PC-9 (cell line): ENCODE measurements around the gene SH3RF2. TPM values are rescaled to one million over a fixed set of nuclear protein-coding genes. Genes with fewer than 3 reads are reported as not detected.
A peak's percentile ranks its signal among the peaks of the same experiment; 100 is the strongest.

Experiments used
- BruUV-seq: library from RNA; stranded (reverse); fragments of 400-500 nt; replicated peaks from 2 replicates; lab custom pipeline; 2021; lab: Mats Ljungman, UMichigan
- CTCF ChIA-PET: fragments of 300-600 bp; sonication (Branson Sonifier 250); formaldehyde crosslinking; loops from one replicate; lab custom pipeline; 2022; ENCODE audit warnings: antibody characterized with exemption; lab: Charles Lee
- POLR2A ChIA-PET: fragments of 300-600 bp; sonication (Branson Sonifier 250); formaldehyde crosslinking; loops from one replicate; lab custom pipeline; 2022; ENCODE audit warnings: antibody characterized with exemption; ENCODE audit not compliant: unreplicated experiment; lab: Charles Lee
- DNase-seq, 2 experiments: peaks; one replicate each; pipeline versions ENCODE4 v3.0.0 to v3.0.0-alpha.2; 2015 to 2022; ENCODE audit warnings: mixed read lengths in 1 of 2
- H2AFZ ChIP-seq: fragments of 200-600 bp; sonication (generic); 2 replicates; pipeline ENCODE4 v1.8.1; 2017; ENCODE audit warnings: antibody characterized with exemption
- H3F3A ChIP-seq: fragments of 200-600 bp; sonication (generic); 2 replicates; pipeline ENCODE4 v1.8.1; 2017; ENCODE audit warnings: antibody characterized with exemption, mild to moderate bottlenecking, low read depth; ENCODE audit not compliant: insufficient read depth
- H3K27ac ChIP-seq: fragments of 200-600 bp; sonication (generic); 2 replicates; pipeline ENCODE4 v1.6.1; 2016; ENCODE audit warnings: mixed run types
- H3K27me3 ChIP-seq: fragments of 200-600 bp; sonication (generic); 2 replicates; pipeline ENCODE4 v1.6.1; 2016; ENCODE audit warnings: low read depth, mixed run types; ENCODE audit not compliant: insufficient read depth
- H3K36me3 ChIP-seq: fragments of 200-600 bp; sonication (generic); 2 replicates; pipeline ENCODE4 v1.6.1; 2016; ENCODE audit warnings: low read depth, mixed run types
- H3K4me1 ChIP-seq: fragments of 200-600 bp; sonication (generic); replicated peaks from 2 replicates; pipeline ENCODE4 v1.6.1; 2016; ENCODE audit warnings: mixed run types; ENCODE audit not compliant: insufficient read depth
- H3K4me2 ChIP-seq: fragments of 200-600 bp; sonication (generic); 2 replicates; pipeline ENCODE4 v1.6.1; 2017; ENCODE audit warnings: mixed run types
- H3K4me3 ChIP-seq: fragments of 200-600 bp; sonication (generic); 2 replicates; pipeline ENCODE4 v1.6.1; 2016; ENCODE audit warnings: mixed run types
- H3K79me2 ChIP-seq: fragments of 200-600 bp; sonication (generic); 2 replicates; pipeline ENCODE4 v1.6.1; 2017; ENCODE audit warnings: low read depth, mixed run types
- H3K9me2 ChIP-seq: fragments of 200-600 bp; sonication (generic); 2 replicates; pipeline ENCODE4 v1.8.1; 2017; ENCODE audit warnings: mild to moderate bottlenecking; ENCODE audit not compliant: insufficient read depth
- H3K9me3 ChIP-seq: fragments of 200-600 bp; sonication (generic); 2 replicates; pipeline ENCODE4 v1.8.1; 2016; ENCODE audit warnings: low read depth; ENCODE audit not compliant: insufficient read depth
- H4K20me1 ChIP-seq: fragments of 200-600 bp; sonication (generic); 2 replicates; pipeline ENCODE4 v1.8.1; 2017; ENCODE audit not compliant: insufficient read depth
- CTCF ChIP-seq: fragments of 200-600 bp; sonication (generic); conservative IDR thresholded peaks from 2 replicates; pipeline ENCODE4 v1.6.1; 2017; ENCODE audit warnings: mixed run types, antibody characterized with exemption, mild to moderate bottlenecking, moderate library complexity
- EZH2 ChIP-seq: fragments of 200-600 bp; sonication (generic); IDR thresholded peaks from 2 replicates; pipeline ENCODE4 v1.8.0; 2017; ENCODE audit warnings: antibody characterized with exemption, low read depth
- intact Hi-C: fragments of 100-400 bp; cut with micrococcal nuclease; formaldehyde crosslinking; loops from one replicate; pipeline ENCODE4 v1.10.0; 2022; ENCODE audit not compliant: unreplicated experiment
- total RNA-seq: library from RNA; stranded (reverse); gene quantifications from 2 replicates; pipeline ENCODE4 v1.2.3, GENCODE V29; 2021

Gene SH3RF2
- total RNA-seq, 1 experiment from 2014 or later, result 37.2 TPM

GRCh38 chr5:146025114-146025680 lies 88.8 kb downstream of the SH3RF2 start:
- Histone ChIP-seq H3K27me3 (no peaks in the 10 kb centered on the region), H4K20me1 (no peaks in the 10 kb centered on the region), H2AFZ (no peak overlapping the region), H3F3A (peaks cover 10% of the 10 kb centered on the region), H3K4me2 (no peak overlapping the region), H3K4me1 (peaks cover 26% of the 10 kb centered on the region), H3K79me2 (no peaks in the 10 kb centered on the region), H3K27ac (no peak overlapping the region), H3K9me3 (no peaks in the 10 kb centered on the region), H3K9me2 (no peaks in the 10 kb centered on the region), H3K36me3 (no peaks in the 10 kb centered on the region), H3K4me3 (no peak overlapping the region)
- POLR2A ChIA-PET, result interaction anchor here (0.5 kb wide), 1 partner anchor 89 kb away, joined by 7 read pairs; no protein-coding TSS in a partner anchor
- intact Hi-C loops, result loop anchor here (5.0 kb wide), 2 partner anchors 48 to 88 kb away; partner anchors contain the start of gene SH3RF2
- TF ChIP-seq EZH2, result no peak
- TF ChIP-seq CTCF, result no peak
- no TSS peak for BruUV-seq
- DNase-seq, result no peak
- CTCF ChIA-PET, result no interaction called here

- POLR2A ChIA-PET, result no interaction called here
- H2AFZ ChIP-seq, result no peak overlapping the region
- no peak for DNase-seq
- H3K4me2 ChIP-seq, result no peak overlapping the region
- no peaks in the 10 kb centered on the region for H3K27me3 ChIP-seq
- CTCF ChIA-PET, result no interaction called here
- no peaks in the 10 kb centered on the region for H3K36me3 ChIP-seq
- no peaks in the 10 kb centered on the region for H3K79me2 ChIP-seq
- no peak overlapping the region for H3K4me3 ChIP-seq
- peaks cover 10% of the 10 kb centered on the region for H3F3A ChIP-seq
- no peaks in the 10 kb centered on the region for H3K9me2 ChIP-seq
- H3K9me3 ChIP-seq, result no peaks in the 10 kb centered on the region
- no peak overlapping the region for H3K27ac ChIP-seq
- no peaks in the 10 kb centered on the region for H4K20me1 ChIP-seq
- no TSS peak for BruUV-seq
- peaks cover 26% of the 10 kb centered on the region for H3K4me1 ChIP-seq
- TF ChIP-seq EZH2 (no peak), CTCF (no peak)
- intact Hi-C loops, result loop anchor here (5.0 kb wide), 2 partner anchors 48 to 88 kb away; partner anchors contain the start of gene SH3RF2
Measured at GRCh38 chr5:146025681-146026080, 89.3 kb downstream of the SH3RF2 start.

- peak overlapping the region; percentile 79 for H3K27ac ChIP-seq
- H3K4me2 ChIP-seq, result peak overlapping the region; percentile 65
- no peak overlapping the region for H2AFZ ChIP-seq
- H3K79me2 ChIP-seq, result no peaks in the 10 kb centered on the region
- no peak for TF ChIP-seq EZH2
- no peak for TF ChIP-seq CTCF
- intact Hi-C loops, result loop anchor here (5.0 kb wide), 2 partner anchors 49 to 89 kb away; partner anchors contain the start of gene SH3RF2
- no peak overlapping the region for H3K4me3 ChIP-seq
- H3K27me3 ChIP-seq, result no peaks in the 10 kb centered on the region
- ChIA-PET POLR2A (interaction anchor here (0.6 kb wide), 1 partner anchor 631 kb away, joined by 3 read pairs; no protein-coding TSS in a partner anchor), CTCF (interaction anchor here (0.6 kb wide), 1 partner anchor 200 kb away, joined by 3 read pairs; no protein-coding TSS in a partner anchor)
- no peaks in the 10 kb centered on the region for H3K9me3 ChIP-seq
- no peaks in the 10 kb centered on the region for H4K20me1 ChIP-seq
- DNase-seq, result no peak
- H3K36me3 ChIP-seq, result no peaks in the 10 kb centered on the region
- H3K9me2 ChIP-seq, result no peaks in the 10 kb centered on the region
- H3F3A ChIP-seq, result peaks cover 10% of the 10 kb centered on the region
- H3K4me1 ChIP-seq, result peaks cover 26% of the 10 kb centered on the region
- no TSS peak for BruUV-seq
Measured at GRCh38 chr5:146026307-146027010, 90.1 kb downstream of the SH3RF2 start.
